ENCODE results near the gene SNED1.

The SNED1 gene

DNA sequence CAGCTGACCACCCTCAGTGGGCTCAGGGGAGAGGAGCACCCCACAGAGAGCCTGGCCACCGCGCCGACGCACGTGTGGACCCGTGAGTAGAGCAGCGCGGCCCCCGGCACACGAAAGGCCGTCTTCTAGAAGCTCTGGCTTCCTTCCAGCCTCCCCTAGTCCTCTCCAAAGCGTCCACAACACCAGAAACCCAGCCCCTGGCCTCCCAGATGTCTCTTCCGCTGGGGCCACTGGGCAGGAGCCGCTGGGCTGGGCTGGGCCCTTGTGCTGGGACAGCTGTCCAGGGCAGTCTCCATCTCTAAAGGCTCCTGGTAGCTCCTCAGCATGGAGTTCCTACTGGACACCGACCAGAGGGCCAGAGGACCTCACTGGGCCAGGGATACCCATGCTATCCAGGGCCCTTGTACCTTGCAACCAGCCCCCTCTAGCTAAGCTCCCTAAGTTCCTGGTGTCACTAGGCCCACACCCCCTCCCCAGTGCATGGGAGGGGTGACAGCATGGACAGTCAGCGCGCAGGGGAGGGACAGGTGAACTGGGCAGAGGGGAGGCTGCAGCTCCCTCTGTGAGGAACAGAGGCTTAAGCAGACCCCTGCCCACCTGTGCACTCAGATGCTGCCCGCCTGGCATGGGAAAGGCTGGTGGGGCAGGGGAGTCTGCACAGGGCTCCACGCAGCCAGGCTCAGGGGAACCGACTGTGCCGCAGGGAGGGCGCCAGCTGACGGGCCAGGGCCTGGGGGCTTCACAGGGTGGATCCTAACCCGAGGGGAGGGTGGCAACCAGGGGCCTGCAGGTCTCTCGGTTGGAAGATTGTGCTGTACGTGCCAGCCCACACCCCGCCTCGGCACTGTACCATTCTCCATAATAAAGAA lies 70.8 kb downstream of the SNED1 start:
- no peak for DNase-seq (ENCODE audit: low read depth)

DNA sequence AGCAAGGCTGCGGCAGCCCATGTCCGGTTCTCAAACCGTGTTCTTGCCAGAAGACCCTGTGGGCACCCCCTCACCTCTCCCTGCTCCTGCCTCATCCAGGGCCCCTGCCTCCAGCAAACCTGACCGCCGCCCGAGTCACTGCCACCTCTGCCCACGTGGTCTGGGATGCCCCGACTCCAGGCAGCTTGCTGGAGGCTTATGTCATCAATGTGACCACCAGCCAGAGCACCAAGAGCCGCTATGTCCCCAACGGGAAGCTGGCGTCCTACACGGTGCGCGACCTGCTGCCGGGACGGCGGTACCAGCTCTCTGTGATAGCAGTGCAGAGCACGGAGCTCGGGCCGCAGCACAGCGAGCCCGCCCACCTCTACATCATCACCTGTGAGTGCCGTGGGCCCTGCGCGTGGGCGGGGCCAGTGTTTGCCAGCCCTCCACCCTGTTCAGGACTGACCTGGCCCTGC lies 71.4 kb downstream of the SNED1 start:
- no peak for DNase-seq (ENCODE audit: low read depth)

DNA sequence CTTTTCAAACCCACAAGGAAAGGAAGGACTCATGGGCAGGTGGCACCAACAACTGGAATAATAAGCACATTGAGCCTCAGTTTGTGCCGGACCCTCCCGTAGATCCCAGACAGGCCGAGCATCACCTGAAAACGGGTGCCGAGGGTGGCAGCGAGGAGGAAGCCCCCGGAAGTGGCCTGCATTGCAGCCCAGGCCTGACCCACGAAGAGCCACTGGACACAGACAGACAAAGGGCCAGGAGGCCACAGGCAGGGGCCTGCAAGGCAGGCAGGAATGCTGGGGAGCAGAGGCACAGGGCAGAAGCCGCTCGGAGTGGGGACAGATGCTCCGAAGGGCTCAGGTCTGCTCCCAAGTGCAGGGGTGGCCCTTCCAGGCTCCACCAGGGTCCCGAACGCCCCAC lies 71.9 kb downstream of the SNED1 start:
- no peak for DNase-seq (ENCODE audit: low read depth)

DNA sequence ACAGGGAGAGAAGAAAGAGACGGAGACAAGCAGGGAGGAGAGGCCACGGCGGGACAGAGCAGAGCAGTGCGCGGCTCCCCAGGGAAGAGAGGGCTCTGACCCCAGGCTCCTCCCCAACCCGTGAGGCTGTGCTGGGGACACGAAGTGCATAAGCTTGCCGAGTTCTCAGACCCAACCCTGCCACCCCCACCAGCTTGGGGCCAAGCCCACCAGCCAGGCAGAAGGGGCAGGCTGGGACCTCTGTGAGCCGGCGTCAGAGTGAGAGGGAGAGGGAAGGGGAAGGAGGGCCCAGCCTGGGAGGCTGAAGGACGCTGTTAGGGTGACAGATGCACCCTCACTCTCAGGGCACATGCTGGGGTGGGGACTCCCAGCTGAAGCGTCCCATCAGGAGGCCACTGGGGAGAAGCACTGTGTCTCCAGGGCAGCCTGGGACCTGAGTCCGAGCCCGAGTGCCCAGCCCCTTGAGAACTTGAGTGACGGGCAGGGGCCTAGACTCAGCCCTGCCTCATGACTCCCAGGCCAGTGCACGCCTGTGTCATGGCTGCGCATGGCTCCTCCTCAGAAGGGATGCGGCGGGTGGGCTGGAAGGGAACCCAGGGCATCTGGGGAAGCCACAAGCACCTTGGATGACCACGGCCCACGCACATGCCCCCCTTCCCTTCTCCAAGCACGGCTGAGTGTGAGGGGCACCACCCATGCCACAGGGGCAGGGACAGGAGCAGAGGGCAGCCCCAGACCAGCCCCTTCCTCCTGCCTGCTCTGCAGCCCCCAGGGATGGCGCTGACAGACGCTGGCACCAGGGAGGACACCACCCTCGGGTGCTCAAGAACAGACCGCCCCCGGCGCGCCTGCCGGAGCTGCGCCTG lies 72.6 kb downstream of the SNED1 start:
- DNase-seq (ENCODE audit: low read depth) = no peak

DNA sequence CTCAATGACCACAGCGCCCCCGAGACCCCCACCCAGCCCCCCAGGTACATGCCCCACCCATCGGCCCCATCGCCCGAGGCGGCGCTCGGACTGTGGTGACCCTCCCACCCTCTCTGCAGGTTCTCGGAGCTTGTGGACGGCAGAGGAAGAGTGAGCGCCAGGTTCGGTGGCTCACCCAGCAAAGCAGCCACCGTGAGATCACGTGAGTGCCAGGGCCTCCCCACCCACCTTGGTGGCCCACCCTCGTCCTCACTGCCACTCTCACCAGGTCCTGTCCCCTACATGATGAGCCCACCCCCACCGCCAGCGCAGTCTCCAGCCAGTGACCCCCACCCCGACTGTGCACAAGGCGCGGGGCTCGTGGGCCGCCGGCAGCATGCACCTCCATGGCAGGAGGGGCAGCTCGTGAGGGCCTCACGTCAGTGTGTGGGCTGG lies 73.3 kb downstream of the SNED1 start:
- no peak for DNase-seq (ENCODE audit: low read depth)

DNA sequence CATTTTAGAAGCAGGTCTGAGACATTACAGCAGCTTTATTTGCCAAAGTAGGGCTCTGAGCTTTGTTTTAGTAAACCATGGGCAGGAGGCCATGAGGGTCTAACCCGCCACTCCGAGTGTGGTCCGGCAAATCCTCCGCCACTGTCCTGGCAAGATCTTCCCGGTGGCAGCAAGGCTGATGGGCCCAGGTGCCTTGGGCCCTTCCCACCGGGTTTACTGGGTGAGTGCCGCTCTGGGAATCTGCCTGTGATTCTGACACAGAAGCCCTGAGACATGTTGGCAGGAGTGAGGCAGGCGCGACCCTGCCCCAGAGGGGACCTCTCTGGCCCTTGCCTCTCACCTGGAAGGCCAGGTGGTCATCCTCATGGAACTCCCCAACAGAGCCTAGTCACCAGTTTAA lies 73.7 kb downstream of the SNED1 start:
- DNase-seq (ENCODE audit: low read depth) = no peak

DNA sequence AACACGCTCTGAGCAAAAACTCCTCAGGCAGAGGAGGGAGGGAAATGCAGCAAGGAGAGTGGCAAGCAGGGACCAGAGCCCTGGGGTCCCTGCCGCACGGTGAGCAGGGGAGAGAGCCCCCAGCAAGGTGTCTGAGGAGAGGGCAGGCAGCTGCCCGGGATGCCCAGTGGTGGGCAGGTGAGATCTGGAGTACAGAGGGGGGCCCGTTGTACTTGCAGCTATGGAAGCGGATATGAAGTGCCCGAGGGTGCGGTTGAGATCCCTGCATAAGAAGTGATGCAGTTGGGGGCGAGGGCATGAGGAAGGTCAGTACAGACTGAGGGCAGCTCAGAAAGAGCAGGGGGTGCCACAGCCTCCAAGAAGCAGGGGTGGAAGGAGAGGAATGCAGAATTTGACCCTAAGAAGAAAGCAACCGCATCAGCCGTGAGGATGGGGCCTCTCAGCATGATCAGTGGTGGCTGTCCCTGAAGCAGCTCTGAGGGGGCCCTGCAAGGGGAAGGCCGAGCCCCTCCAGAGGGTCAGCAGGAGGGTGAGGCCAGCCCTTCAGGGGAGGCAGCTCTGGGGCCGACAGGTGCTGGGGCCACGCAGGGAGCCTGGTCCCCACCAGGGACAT lies 74.2 kb downstream of the SNED1 start:
- no peak for DNase-seq (ENCODE audit: low read depth)

DNA sequence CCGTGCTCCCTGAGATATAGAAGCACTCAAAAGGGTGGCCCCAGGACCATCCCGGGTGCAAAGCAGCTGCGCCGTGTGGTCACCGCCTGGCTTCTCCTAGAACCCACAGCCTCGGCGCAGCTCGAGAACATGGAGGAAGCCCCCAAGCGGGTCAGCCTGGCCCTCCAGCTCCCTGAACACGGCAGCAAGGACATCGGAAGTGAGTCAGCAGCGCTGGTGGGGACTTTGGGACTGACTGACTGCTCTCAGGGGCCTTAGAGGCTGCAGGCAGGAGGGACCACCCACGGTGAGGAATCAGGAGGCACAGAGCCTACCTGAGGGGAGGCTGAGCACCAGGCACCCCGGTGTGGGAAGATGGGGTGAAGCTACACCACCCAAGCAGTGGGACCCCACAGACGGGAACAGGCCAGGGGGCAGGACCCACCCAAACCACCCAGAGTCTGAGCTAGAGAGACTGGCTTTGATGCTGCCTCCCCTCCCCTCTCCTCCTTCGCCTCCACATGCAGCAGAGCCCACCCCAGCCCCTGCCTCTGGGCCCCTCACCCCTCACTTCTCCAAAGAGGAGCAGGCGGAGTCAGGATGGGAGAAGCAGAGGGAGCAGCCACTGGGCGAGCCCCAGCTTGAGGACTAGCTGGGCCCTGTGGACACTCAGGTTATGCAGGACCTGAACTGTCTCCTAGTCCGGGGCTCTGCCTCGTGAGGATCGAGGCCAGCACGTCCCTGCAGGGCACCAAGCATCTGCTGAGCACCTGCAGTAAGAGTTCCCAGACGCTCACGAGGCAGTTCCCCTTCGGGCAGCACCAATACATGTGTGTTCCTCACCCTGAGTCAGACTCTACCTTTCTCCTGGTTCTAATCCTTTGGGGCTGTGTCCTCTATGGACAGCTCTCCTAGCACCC lies 75.0 kb downstream of the SNED1 start:
- DNase-seq (ENCODE audit: low read depth) = no peak

DNA sequence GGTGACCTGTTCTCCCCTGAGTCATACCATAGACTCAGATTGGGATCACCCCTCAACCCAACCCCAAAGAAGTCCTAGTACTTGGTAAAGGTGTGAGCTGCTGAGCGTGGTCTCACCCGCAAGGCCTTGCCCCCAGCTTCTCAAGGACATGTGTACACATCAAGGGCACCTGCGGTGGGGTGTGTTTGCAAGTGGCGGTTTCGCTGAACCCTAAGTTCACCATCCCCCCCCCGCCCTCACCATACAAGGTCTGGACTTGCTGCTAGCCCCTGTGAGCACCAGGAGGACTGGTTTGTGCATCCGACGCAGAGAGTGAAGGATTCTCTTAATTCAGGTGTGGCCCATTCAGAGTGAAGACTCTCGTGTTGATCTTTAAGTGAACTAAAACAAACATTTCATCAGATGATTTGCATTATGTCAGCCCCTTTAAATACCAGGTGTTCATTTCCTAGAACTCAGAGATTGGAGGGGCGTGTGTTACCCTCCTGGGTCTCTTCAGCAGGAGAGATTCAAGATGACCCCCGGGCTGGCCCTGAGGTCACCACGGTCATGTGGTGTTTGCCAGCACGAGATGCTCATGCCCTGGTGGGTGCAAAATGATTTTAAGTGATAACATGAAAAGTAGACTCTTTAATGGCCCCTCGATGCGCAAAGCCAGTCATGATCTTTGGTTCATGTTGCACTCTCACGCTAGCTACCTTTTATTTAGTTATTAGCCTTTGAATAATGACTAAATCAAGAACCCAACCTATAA lies 75.8 kb downstream of the SNED1 start:
- DNase-seq (ENCODE audit: low read depth) = no peak

DNA sequence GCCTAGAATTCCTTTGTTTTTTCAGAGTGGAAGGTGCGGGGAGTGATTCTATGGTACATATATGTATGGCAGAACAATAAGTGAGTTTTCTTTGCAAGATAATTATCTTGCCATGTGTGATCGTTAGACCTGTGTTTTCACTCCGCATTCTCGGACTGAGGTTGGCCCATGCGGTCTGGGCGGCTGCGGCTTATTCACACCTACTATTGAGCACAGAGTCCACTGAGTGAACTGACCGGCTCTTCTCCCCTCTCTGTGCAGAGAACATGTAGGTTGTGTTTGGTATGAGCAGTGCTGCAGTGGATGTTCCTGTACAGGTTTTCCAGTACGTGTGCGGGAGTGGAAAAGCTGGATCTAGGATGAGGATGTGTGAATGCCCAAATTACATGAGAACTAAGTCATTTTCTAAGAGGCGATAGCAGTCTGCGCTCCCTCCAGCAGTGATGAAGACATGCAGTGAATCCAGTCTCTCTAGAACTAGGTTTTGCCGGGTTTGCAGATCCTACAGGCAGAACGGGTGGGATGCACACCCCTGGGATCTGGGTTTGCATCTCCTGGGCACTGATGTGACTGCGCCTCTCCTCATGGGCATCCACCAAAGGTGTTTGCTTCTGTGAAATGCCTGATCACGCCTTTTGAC lies 76.6 kb downstream of the SNED1 start:
- DNase-seq (ENCODE audit: low read depth) = no peak

DNA sequence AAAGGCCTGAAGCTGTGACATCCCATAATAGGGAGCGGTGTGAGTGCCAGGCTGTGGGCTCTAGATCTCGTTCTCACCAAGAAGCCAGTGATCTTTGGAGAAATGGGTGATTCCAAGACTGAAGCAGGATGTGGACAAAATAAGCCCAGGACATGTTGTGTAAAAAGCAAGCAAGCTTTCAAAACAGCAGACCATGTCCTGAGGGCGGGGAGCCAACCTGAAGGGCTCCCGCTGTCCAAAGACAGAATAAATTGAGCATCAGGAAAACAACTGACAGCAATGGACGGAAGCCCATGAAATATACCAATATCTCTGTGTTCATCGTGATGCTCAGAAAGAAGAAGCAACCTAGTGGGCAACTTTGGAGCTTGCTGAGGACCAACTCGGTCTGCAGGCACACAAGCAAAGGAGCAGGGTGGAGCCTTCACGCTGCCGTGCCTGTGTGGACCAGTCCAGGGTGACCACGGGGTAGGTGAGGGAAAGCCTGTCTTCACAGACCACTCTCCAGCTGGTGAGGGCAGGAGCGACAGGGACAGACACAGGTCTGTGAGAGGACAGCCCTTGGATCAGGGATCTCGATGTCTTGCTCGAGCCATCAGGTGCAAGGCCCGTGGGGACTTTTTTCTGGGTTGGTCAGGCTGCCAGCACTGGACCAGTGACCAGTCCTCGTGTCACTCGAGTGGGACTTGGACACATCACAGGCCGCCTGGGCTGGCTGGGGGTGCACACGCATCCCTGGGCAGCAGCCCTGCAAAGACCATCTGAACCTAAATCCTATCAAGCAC lies 82.2 kb downstream of the SNED1 start:
- no peak for DNase-seq (ENCODE audit: low read depth)

DNA sequence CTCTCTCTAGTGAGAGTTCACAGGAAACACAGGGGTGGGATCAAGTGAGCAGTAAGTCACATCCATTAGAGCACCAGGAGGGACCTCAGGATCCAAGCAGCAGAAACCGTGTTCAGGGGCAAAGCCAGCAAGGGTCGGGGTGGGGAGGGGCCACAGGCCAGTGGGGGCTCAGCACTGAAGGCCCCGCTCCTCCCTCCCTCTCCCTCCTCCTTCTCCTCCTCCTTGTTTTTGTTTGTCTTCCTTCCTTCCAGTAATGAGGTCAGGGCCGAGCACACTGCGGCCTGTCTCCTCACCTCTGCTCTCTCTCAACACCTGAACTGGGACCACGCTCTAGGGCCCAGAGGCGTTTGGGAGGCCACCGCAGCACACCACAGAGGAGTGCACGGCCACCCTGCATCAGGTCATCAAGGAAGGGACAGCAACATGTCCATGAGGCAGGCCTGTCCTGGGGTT lies 82.8 kb downstream of the SNED1 start:
- DNase-seq (ENCODE audit: low read depth) = no peak

DNA sequence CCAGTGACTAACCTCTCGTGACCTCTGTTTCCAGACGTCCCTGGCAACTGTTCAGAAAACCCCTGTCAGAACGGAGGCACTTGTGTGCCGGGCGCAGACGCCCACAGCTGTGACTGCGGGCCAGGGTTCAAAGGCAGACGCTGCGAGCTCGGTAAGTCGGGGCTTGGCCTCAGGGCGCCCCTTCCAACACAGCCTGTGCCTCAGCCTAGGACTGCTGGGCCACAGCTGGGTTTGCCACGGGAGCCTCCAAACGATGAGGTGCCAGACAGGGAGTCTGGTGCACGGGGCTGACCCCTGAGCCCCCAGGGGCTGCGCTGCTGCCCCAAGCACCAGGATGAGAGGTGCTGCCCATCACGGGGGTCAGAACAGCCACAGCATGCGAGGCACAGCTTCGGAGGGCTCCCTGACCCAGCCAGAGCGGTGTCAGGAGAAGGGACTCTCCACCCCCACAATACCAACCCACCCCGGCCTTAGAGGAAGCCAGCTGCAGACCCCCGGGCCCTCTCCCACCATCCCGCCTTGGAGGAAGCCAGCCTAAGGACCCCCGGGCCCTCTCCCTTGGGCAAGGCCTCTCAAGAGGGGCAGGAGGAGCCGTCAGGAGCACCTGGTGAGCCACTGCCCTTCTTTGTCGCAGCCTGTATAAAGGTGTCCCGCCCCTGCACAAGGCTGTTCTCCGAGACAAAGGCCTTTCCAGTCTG lies 83.4 kb downstream of the SNED1 start:
- DNase-seq (ENCODE audit: low read depth) = no peak

DNA sequence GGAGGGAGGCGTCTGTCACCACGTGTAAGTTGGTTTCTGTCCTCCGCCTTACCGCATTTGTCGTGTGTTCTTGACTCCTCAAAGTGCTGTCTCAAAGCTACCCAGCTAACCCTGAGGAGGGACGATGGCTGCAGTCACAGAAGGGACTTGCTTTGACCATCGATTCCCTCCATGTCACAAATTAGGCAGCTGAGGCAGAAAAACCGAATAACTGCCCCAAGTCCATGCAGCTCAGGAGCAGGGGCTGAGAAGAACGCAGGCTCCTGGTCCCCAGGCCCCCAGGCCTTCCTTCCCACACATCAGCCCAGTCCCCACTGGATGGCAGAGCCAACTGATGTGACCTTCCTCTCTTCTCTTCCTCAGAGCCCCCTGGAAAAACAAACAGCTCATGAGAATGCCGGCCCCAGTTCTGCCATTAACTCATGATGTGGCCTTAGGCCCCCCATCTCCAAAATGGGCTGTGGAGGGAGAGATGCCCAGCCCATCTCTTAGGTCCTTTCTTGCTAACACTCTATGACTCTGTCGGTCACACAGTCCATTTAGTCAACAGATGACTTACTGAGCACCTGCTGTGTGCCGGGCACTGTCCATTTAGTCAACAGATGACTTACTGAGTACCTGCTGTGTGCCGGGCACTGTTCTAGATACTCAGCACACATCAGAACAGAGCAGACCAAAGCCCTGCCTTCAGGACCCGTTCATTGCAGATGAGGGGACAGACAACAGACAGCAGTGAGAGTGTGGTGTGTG lies 84.1 kb downstream of the SNED1 start:
- no peak for DNase-seq (ENCODE audit: low read depth)

DNA sequence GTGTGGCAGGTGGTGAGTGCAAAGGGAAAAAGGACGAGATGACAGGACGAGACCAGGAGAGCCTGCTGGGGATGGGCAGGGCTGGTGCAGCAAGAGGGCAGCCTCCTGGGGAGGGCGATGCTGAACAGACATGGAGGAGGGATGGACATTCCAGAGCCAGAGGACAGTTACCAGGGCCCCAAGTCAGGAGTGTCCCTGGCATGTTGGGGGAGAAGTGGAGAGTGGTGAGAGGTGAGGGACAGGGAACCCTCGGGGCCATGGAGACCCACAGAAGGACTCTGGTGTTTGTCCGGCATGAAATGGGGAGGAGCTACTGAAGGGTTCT lies 84.6 kb downstream of the SNED1 start:
- DNase-seq (ENCODE audit: low read depth) = no peak

DNA sequence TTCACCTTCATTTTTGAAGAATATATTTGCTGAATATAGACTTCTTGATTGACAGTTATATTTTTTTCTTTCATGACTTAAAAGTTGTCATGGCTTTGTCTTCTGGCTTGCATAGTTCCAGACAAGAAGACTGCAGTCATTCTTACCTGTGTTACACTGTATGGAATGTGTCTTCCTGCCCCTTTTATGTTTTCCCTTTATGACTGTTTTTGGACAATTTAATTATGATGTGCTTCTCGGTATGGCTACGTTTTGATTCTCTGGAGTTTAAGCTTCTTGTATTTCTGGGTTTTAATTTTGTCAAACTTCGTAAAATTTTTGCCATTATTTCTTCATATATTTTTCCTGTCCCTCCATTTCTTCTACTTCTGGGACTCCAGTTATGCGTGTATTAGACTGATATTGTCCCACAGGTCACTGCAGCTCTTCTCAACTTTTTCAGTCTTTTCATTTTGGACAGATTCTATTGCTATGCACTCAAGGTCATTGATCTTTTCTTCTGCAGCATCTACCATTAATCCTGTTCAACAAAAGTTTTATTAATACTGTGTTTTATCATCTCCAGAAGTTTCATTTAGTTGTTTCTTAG lies 86.5 kb downstream of the SNED1 start:
- DNase-seq (ENCODE audit: low read depth) = no peak

DNA sequence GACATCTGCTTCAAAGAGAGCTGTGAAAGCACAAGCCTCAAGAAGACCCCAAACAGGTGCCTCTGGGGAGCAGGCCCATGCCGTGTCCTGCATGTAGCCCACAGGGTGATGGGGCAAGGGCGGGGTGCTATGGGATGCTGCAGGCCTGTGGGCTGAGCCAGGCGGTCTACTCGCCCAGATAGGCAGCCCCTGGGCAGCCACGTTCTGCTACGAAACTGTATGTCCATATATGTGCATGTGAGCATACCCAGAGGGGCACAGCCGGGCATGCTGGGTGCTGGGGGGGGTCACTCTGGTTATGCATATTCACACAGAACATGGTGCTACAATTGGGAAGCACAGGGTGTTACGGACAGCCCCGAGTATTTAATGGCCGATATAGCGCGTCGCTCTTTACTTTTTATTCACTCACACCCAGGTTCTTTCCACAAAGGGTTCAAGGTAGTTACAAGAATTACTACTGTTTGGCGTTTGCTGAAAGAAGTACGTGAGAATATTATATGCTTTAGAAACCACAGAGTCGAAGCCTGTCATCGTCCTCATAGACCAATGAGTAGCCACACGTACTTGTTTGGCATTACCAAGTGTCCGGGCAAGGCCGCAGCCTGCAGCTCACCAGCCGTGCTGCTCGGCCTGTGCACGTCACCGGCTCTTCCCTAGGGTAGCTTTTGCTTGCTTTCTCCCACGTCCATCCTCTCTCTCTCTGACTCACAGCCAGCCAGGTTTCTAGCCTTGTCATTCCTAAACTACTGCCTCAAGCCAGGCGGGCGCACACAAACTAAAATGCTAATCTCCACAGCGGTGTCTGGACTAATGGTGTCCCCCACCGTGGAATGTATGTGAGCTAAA lies 89.2 kb downstream of the SNED1 start:
- no peak for DNase-seq (ENCODE audit: low read depth)

Measured in stimulated activated CD8-positive, alpha-beta memory T cell treated with anti-CD3 and anti-CD28 coated beads, Interleukin-12 subunit alpha, Interleukin-12 subunit beta, amount 100 ng/mL, for 4 hours (primary cell).